CD4-positive, alpha-beta T cell treated with Interleukin-17A for 1 hour (primary cell): Measurements from ENCODE around the gene SCN2B.

ENCODE experiments used
- DNase-seq: peaks from one replicate; pipeline ENCODE4 v3.0.0-alpha.2; 2020

The SCN2B gene, protein sequence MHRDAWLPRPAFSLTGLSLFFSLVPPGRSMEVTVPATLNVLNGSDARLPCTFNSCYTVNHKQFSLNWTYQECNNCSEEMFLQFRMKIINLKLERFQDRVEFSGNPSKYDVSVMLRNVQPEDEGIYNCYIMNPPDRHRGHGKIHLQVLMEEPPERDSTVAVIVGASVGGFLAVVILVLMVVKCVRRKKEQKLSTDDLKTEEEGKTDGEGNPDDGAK

DNA sequence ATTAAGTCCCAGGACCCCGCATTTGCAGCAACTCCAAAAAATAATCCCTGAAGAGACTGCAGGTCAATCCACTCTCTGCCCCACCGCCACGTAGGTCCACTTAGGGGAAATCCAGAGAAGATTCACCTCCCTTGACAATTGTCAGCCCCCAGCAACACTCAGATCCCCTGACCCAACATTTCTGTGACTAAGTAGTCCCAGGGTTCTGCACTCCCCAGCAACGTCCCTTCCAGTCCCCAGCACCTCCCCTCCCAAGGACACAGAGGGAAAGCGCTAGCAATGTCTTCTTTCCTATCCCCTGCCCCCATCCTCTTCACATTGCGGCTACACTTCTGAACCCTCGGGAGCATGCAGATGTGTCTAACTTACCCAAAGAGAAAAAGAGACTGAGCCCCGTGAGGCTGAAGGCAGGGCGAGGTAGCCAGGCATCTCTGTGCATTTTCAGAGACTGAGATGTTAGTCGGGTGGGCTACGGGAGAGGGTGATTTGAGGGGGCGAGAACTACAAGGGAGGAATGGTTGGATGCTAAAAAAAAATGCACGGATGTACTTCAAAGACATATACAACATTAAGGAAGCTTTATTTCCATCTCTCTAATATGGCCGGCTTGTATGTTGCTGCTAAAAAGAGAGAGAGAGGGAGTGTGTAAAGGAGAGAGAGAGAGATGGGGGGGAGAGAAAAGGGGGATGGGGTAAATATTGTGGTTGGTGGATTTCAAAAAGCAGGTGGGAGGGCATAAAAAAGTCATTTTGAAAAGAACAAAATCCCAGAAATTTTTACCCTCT, at the start of gene SCN2B:
TSS of gene SCN2B (minus strand) at position 647 of the 785 bp plus-strand sequence. CDS start at position 439, 208 bp downstream.
- DNase-seq = no peak

- DNase-seq = peak; percentile 78
Measured at GRCh38 chr11:118224511-118225188, 48.2 kb upstream of the SCN2B start, which contains the start of gene JAML. JAML (minus strand) TSS chr11:118225011; CDS start chr11:118214866, 10,145 bp downstream.

DNA sequence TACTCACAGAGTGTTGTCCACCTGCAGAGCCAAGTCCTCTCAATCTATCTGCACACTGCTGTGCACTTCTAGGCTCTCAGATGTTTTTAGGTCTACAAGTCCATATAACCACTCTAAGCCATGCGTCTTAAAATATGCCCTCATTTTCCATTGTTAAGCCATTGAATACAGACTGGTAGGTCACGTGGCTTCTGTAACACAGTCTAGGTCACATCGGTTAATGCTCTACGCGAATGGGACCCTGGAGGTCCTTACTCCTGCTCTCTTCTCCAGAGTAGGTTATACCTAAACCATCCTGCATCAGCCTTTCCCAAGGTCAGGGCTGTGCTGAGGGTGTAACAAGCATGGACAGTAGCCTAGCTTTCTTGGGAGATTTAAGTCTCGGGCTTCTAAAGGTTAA, 47.6 kb upstream of the SCN2B start:
- DNase-seq = peak; percentile 46

GRCh38 chr11:118223570-118223969, 47.1 kb upstream of the SCN2B start:
- DNase-seq = no peak

DNA sequence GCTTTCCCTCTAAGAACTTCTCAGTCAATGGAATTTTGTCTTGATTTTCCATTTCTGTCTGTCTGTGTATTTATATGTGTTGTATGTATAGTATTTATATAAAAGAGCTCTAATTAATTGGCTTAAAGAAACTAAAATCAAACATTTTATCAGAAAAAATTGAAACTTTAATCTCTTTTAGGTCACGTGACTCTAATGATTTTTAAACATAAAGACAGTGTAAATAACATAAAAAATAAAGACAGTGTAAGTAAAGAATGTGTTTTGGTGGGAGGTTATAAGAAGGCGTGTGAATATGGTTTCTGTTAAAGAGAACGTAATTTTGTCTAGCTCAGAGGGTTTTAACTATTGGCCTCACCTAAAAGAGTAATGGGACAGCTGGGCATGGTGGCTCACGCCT, 46.0 kb upstream of the SCN2B start:
- no peak for DNase-seq

- DNase-seq = no peak
Measured at GRCh38 chr11:118221419-118221818, 45.0 kb upstream of the SCN2B start.

- DNase-seq = no peak
Measured at GRCh38 chr11:118219732-118220131, 43.3 kb upstream of the SCN2B start.

DNA sequence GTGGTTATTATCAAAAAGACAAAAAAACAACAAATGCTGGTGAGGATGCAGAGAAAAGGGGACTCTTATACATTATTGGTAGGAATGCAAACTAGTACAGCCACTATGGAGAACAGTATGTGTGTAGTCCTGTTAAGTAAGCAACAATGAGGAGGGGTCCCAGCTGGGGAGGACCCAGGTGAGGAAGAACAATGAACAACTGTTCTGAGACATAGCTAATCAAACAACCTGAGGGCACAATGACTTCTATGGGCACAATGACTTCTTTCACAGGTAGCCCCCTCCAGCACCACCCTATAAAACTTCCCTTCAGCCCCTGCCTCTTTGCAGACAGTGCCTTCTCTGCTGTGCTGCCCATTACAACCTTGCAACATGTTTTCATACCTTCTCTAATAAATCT, 42.8 kb upstream of the SCN2B start:
- DNase-seq = no peak

- DNase-seq = no peak
Measured at GRCh38 chr11:118217575-118217974, 41.1 kb upstream of the SCN2B start.

DNA sequence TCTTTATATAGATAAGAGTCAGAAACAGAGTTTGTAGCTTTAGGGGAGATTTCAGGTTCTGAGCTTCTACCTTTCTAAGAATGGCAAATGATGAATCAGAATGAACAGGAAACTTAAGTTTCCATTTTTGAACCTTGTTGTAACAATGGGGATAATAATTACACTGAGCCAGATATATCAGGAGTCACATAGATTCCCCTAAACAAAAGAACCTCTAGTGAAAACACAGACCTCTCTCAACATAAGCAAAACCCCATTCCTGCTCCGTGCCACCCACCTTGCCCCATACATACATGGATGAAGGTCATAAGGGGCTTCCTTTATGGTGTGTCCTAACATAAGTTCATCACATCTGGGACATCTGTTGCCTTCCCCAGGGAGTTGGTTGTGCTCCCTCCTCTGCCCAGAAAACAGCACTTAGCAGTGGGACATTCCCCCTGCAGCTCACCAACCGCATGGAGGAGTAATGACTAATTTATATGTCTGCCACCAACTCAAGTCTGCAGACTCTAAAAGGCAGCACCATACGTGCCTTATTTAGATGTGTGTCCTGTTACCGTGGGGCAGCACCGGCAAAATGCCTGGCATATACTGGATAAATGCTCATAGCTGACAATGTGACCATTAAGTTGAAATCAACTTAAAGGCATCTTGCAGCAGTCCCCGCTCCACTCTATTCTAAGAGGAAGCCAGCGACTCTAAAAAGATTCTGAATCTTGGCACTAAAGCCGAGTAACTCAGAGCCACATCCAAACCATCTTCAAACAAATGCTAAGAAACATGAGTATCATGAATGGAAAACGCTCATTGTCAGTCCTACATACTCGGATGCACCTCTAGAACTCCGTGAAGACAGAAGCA, 40.4 kb upstream of the SCN2B start:
- DNase-seq = peak; percentile 59

- DNase-seq = no peak
Measured at GRCh38 chr11:118215765-118216164, 39.3 kb upstream of the SCN2B start.

DNA sequence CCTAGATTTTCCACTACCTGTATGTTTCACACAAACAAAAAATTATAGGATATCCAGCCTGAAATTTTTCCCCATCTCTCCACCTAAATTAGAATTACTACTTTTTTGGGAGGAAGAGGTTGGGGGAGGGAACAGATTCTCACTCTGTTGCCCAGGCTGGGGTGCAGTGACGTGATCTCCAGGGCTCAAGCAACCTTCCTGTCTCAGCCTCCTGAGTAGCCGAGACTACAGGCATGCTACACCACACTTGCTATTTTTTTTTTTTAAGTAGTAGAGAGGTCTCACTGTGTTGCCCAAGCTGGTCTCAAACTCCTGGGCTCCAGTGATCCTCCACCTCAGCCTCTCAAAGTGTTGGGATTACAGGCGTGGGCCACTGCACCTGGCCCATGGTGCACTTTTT, 38.8 kb upstream of the SCN2B start:
- DNase-seq = no peak

- no peak for DNase-seq
Measured at GRCh38 chr11:118214210-118214914, 37.9 kb upstream of the SCN2B start.

DNA sequence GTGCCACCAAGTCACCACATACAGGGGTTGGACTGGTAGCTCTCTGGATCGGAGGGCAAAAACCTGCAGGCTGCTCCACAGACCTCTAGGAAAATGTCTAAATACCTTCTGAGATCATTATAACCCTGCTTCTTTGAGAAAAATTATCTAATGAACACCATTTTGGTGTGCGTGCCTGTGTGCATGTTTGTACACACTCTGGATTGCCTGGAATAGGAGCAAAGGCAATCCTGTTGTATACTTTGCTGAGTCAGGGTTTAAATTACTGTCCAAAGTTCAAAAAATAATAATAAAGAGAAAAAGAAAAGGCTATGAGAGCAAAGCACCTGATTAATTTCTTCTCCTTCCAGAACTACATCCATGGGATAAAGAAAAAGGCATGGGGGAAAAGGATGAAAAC, 37.3 kb upstream of the SCN2B start:
- DNase-seq = no peak

- no peak for DNase-seq
Measured at GRCh38 chr11:118213201-118213600, 36.8 kb upstream of the SCN2B start.

DNA sequence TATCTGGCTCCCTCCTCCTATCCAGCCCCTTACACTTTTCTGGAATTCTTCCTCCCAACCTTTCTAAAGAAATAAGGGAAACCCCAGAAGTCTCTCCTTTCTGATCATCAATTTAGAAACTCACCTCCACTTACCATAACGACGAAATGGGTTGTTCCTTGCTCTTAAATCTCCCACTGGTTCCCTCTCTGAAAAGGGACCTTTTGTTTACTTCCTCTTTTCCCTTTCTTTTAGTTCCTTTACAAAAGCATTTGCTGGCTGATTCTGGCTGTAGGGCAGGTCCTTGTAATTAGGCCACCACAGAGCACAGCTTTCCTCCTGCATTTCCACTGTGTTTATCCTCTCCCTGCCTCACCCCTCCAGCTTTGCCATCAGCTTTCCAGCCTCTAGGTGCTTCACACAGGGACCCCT, 36.3 kb upstream of the SCN2B start:
- DNase-seq = no peak

DNA sequence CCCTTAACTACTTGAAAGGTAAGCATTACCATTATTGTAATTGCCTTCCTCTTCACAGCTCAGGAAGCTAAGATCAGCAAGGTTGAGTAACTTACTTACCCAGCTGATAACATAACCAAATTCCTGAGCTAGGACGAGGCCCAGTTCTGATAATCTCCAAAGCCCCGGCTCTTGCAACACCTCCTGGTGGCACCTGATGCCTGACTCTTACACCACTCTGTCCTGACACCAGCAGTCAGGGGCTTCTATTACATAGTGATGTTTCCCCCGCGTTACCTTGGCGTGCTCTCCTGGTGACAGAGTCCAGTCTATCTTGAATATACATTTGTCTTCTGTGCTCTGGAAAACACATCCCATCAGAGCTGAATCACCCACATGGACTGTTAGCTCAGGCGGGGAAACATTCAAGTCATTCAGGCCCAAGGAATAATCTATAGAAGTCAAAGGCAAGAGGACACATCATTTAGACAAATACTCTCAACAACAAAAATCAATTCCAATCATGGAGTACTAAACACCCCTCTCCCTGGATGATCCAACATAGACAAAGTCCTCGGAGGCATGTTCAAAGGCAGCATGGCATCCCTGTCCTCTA, 35.8 kb upstream of the SCN2B start:
- no peak for DNase-seq

GRCh38 chr11:118211006-118211405, 34.6 kb upstream of the SCN2B start:
- no peak for DNase-seq

GRCh38 chr11:118210323-118210722, 33.9 kb upstream of the SCN2B start:
- no peak for DNase-seq

DNA sequence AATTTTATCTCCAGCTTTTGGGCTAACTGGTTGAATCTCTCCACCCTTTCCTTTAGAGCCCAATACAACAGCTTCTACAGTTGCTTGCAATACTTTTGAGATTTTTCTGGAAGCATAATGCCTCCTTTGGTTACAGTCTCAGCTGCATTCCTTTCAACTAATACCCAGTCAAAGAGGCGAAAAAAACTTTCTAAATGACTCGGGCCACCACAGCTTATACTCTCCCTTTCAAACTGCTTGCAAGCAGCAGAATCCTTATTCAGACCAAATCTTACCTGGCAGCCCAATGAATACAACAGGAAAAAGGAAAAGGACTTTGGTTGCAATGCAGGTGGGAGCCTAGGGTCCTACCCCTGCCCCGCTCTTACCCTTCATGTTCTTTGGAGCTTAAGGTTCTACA, 32.6 kb upstream of the SCN2B start:
- DNase-seq = no peak

GRCh38 chr11:118207079-118207478, 30.6 kb upstream of the SCN2B start:
- DNase-seq = no peak
